ENCODE data around the gene CYSTM1.
"Not testable (repeated sequence)": the region's sequence is repeated elsewhere in the genome, so short reads cannot be mapped to it uniquely, and the experiment has no call there.

The CYSTM1 gene

DNA sequence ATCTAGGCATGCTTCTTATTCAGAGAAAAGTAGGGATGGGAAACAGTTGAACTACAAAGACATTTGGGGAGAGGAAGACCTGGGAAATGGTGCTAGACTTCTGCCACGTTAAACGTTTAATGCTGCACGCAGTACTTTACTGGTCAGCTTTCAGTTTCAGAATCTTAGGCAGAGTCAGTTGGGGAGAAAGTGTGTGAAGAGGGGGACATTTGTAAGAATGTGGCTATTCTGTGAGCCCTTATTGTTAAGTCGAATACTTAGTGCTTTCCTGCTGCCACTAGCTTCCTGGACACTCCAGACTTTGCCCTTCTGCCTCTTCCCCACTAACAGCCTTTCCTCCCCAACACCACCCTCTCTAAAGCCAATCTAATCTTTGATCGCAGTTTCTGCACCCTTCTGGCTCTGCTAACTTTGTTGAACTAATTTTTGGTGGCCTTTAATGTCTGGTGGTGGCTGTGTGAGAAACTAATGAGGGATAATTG lies 6.1 kb downstream of the CYSTM1 start:
- DNase-seq: no peak

DNA sequence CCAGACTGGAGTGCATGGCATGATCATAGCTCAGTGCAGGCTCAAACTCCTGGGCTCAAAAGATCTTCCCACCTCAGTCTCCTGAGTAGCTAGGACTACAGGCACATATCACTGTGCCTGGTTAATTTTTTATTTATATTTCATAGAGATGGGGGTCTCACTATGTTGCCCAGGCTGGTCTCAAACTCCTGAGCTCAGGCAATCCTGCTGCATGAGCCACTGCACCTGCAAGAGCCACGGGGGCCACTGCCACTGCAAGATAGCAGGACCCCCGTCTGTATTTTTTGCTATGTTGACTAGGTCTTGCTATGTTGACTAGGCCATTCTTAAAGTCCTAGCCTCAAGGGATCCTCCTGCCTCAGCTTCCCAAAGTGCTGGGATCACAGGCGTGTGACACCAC lies 6.5 kb downstream of the CYSTM1 start:
- DNase-seq: no peak

DNA sequence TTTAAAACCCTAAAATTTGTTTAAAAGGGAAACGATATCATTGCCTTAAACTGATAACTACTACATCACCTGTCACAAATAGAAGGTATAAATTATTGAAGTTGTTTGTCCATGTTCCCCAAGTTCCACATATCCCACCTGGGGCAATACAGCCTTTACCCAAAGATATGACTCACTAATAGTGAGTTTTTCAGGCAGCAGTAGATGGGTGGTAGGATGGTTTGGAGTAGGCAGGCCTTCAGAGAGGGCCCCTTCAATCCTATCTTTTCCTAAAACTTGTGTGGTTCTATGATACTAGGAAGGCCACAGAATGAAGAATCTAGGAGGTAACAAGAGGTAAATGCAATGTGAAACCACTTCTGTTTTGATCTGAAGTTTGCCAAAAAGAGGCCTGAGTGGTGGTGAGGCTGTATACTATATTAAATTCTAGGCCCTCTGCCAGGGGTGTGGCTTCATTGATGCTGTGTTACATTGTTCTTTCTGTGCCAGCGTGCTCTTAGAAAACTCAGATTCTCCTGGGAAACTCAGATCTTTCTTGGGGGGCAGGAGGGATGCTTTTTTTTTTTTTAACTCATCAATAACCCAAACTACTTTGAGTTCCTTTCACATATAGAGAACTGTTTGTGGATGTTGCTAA lies 7.2 kb downstream of the CYSTM1 start:
- DNase-seq: no peak

DNA sequence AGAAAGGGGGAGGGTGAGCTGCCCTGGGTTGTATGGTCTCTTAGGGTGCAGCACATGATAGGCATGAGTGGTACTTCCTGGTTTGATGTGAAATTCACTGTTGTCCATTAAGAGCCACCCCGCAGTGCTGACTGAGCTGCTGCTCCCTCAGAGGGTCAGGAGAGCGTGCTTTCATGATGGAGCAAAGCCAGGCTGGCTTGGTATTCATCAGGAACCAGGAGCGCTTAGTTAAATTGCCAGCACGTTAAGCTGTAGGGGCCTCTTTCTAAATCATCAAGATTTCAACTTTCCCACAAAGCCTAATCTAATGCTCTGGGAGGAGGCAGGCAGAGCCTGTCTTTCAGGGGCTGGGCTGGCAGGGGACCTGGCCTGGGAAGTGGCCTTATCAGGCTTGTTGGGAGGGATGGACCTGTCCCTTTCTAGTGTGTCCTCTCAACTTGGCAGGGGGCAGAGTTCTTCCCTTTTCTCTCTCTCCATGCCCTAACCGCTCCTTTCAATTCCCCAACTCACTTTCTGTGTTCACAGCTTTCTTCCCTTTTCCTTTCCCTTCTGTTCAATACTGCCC lies 7.9 kb downstream of the CYSTM1 start:
- no peak for DNase-seq

DNA sequence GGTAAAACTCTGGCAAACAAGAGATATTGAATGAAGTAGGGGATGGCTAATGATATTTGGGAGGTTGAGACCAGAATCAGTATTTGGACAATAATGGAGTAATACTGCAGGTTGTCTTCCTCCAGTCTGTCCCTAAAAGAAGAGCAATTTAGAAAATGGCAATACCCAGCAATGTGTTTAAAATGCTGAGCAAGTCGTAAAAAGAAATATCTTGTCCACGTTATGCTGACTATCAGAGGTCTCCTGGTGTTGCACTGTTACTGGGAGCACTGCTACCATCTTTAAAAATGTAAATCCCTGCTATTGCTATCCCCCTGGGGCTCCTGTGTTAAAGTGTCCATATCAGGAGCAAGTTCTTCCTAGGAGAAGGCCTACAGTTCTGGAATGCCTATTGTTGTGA lies 10.4 kb downstream of the CYSTM1 start:
- no peak for DNase-seq

DNA sequence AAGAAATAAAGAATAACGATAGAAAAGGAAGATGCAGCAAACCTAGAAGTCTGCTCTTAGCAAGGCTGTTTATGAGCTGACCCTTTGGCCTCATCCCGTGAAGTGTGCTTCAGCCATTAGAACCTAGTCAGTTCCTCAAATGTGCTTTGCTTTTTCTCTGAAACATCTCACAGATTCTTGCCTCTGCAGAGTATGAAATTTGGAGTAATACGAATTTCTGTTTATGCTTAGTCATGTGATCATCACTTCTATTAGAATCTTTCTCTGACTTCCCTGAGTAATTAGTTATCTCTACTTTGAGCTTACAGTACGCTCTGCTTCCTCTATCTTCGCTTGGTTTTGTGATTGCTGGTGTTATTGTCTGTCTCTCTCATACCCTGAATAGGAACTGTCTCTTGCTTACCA lies 11.3 kb downstream of the CYSTM1 start:
- DNase-seq: no peak

DNA sequence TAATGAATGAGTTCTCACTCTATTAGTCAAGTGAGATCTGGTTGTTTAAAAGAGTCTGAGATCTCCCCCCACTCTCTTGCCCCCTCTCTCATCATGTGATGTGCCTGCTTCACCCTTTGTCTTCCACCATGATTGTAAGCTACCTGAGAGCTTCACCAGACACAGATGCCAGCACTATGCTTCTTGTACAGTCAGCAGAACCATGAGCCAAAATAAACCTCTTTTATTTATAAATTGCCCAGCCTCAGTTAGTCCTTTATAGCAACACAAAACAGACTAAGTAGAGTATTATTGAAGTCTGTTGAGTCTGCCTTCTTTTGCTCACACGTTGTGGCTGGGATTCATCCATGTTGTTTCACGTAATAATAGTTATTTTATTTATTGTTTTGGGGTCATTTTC lies 14.3 kb downstream of the CYSTM1 start:
- no peak for DNase-seq

DNA sequence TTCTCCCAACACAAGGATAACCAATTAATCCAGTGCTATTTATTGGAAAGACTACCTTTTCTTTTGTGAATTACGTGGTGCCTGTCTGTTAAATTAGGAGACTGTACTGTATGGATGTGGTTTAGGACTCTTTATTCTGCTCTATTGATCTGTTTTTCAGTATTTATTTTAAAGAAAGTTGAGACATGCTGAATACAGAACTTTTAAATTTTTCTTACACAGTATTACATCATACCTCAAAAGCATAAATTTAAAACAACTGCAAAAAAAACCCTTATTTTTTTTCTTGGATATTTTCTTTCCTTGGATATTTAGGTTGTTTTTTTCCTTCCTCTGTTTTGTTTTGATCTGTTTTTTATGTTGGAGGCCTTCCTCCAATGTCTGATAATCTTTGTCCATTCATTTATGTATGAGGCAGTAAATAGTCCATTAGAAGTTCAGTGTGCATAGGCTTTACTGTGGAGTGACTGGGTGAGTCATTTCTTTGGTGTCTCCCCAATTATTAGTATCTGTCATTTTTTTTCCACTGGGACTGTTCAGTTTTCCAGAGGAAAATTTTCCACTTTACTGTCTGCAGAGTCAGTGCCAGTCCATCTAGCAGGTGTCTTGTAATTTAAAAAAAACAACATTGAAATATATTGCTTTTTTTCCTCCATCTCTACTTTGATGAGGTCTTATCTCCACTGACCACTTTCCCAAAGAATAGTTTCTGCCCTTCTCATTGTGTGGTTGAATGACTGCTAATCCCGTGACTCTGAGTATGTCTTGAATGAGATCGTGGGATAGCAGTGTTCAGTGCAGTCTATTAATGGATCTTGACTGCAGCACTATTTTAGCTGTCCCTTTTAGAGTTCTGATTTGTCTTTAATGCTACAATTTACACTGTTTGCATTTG lies 15.2 kb downstream of the CYSTM1 start:
- DNase-seq: no peak

DNA sequence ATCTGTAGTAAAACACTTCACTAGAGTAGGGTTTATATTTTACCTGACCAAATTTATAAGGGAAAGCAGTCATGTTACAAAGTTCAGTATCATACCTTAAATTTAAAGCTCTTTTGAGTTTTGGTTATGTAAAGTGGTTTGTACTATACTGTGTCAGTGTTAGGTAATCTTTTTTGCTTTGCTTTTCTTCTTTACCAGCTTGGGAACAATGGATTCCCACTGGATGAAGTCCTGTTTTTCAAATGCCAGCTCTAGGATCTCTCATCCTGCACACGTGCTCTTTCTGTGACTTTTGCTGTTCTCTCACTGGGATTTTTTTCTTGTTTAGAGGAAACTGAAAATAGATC lies 15.9 kb downstream of the CYSTM1 start:
- no peak for DNase-seq

DNA sequence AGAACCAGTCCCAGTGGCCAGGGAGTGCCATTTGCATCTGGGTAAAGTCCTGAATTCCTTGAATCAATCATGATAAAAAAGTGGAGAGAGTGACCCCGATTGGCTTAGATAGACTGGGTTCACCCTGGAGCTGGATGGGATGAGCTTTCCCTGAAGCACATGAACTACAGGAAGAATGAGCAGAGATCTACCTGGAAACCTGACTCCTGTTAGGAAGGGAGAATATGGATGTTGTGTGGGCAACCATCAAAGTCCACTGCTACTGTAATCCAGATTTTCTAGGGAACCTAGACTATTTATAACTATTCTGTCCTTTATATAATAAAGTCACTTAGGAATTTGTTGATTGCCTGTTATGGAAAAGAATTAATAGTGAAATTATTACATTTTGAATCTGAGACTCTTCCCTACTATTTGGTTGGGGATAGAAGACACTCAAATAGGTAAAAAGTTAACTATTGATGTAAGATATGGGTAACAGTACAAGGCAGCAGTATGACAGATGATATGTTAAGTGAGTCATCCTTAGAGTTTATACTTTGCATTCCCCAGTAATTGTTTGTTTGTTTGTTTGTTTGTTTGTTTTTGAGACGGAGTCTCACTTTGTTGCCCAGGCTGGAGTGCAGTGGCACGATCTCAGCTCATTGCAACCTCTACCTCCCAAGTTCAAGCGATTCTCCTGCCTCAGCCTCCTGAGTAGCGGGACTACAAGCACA lies 17.9 kb downstream of the CYSTM1 start:
- no peak for DNase-seq

DNA sequence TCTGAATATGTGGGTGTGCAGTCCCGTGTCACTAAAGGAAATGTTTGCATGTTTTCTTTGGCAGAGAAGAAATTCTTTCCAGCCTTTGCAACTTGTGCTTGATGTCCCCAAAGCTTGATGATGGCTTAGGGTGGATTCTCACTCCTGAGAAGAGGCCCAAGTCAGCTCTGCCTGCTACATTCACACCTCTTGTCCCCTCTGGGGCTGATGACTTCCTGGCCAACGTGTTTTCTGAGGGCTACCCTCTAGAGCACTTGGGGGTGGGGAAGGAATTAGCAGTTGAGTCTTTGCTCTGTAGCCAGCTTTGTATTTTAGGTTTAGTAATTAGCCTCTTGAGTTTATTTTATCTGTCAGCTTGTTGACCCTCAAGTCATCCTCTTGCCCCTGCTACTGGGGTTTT lies 19.7 kb downstream of the CYSTM1 start:
- DNase-seq: no peak

DNA sequence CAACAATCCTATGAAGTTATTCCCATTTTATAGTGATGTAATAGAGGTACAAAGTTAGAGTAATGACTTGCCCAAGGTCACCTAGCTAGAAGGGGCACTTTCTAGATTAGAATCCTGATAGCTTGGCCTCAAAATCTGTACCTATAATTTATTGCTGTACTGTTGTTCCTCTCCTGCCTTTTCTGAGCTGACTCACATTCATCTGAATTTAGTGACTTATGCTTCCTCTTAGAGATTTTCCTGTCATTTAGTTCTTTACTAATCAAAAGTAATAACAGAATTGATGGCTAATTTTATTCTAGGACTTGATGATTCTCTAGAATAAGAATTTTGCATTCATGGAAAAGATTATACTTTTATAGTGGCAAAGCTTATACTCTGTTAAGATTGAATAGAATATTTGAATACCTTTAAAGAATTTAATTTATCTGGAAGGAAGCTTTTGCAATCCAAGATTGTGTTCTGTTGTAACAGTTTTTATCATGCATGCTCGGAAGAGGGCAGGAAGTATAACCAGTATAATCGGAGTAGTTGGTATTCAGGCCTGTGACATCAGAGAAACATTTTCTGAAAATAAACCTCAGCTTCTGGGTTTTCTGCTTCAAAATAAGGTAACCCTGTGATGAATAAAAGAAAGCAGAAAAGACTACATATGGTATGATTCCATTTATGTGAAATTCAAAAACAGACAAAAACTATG lies 21.3 kb downstream of the CYSTM1 start:
- DNase-seq: no peak

DNA sequence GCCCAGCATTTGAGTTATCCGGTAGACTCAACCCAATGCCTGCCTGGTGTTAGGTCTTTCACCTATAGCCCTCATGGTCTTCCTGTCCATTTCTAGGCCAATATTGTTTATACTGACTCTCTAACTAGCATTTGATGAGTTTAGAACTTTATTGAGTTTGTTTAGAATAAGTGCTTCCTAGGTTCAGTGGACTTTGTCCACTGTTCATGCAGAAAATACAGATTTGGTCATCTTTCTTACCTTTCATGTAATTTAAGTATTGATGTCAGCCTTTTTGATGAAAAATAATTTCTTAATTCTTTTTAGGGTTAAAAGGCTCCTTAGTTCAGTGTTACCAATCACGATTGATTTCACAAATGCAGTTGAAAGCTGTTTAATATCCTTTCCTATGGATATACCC lies 22.0 kb downstream of the CYSTM1 start:
- no peak for DNase-seq

DNA sequence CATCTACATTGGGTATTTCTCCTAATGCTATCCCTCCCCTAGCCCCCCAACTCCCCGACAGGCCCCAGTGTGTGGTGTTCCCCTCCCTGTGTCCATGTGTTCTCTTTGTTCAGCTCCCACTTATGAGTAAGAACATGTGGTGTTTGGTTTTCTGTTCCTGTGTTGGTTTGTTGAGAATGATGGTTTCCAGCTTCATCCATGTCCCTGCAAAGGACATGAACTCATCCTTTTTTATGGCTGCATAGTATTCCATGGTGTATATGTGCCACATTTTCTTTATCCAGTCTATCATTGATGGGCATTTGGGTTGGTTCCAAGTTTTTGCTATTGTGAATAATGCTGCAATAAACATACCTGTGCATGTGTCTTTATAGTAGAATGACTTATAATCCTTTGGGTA lies 23.9 kb downstream of the CYSTM1 start:
- DNase-seq: not testable (repeated sequence)

DNA sequence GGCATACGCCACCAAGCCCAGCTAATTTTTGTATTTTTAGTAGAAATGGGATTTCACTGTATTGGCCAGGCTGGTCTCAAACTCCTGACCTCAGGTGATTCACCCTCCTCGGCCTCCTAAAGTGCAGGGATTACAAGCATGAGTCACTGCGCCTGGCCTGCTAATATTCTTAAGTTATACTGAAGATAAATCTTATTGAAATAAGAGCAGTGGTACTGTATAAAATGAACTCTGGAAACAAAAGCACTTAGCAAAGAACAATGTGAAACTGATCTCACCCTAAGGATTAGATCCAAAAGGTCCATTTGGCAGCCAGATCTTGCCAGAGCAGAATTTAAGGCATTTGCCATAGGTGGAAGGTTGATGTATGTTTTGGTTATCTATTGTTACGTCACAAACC lies 27.1 kb downstream of the CYSTM1 start:
- no peak for DNase-seq

DNA sequence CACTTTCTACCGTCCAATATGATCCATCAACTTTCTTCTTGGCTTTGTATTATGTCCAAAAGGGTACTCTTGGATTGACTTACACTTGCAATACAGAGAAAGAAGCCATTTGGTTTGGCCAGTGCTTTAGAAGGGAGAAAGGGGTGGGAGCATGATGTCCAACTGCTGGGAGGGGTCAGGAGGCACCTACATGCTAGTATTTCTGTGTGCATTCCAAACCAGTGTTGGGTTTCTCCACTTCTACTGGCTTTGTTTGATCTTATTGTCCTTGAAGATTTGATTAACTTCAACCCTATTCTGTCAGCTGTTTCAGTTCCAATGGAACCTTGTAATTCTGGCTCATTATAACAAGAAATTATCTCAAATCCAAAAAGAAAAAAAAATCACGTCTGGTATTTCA lies 27.6 kb downstream of the CYSTM1 start:
- no peak for DNase-seq

DNA sequence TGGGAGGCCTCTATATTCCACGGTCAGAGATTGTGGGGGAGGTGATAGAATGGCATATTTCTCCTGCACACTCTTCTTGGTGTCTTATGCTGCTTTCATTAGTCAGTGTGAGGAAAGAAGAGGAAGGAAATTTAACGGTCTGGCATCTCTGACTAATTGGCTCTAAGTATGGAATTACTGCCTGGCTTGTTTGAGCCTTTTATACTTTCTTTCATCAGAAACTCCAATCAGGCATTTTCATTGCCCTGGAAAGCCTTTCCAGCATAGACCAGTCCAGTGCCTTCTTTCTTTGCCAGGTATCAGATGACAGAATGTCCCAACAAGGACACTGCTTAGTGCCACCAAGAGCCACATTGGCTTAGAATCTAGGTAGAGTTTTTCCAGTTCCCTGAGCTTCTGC lies 30.2 kb downstream of the CYSTM1 start:
- DNase-seq: no peak

DNA sequence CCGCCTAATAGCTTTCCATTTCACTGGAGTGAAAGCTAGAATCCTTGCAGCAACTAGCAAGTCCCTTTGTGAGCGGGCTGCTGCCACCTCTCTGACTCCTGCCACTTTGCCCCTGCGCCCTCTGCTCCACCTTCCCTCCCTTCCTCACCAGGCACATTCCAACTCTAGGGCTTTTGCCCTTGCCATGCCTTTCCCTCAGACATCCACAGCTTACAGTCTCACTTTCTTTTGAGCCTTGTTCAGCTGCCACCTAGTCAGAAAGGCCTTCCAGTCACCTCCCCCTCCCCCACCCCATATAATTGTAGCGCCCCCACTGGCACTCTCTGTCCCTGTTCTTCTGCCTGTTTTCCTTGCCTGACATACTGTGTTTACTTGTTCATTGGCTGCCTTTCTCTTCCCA lies 31.0 kb downstream of the CYSTM1 start:
- DNase-seq: no peak

DNA sequence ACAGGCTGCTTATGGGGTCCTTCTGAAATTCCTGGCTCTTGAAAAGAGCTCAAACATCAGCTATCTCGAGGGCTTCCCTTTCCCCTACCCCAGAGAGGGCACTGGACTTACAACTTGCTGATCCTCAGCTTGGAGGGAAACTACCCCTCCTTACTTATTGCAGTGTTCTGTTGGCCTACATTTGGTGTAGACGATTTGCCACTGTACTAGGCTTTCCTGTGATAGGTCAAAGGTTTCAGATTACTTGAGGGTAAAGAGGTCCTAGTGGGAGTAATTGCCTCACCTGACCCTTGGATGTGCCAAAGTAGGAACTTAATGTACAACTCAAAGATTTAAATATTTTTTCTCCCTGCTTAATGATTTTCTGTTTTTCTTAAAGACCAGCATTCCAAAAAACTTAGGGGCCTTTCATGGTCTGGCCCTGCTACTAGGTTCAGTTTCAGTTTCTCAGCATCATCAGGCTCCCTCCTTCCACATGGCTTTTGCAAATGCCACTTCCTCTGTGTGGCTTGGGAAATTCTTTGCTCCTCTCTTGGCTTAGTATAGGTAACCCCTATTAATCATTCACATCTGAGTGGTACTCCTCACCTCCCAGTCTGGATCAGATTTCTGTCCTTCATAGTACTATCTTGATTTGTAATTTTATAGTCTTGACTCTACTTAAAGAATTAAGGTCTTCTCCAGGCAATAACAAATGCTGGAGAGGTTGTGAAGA lies 32.4 kb downstream of the CYSTM1 start:
- no peak for DNase-seq

DNA sequence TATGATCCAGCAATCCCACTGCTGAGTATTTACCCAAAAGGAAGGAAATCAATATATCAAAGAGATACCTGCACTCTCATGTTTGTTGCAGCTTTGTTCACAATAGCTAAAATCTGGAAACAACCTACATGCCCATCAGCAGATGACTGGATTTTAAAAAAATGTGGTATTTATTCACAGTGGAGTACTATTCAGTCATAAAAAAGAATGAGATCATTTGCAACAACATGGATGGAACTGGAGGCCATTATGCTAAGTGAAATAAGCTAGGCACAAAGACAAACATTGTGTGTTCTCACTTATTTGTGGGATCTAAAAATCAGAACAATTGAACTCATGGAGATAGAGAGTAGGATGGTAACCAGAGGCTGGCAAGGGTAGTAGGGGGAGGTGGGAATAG lies 33.1 kb downstream of the CYSTM1 start:
- DNase-seq: no peak

DNA sequence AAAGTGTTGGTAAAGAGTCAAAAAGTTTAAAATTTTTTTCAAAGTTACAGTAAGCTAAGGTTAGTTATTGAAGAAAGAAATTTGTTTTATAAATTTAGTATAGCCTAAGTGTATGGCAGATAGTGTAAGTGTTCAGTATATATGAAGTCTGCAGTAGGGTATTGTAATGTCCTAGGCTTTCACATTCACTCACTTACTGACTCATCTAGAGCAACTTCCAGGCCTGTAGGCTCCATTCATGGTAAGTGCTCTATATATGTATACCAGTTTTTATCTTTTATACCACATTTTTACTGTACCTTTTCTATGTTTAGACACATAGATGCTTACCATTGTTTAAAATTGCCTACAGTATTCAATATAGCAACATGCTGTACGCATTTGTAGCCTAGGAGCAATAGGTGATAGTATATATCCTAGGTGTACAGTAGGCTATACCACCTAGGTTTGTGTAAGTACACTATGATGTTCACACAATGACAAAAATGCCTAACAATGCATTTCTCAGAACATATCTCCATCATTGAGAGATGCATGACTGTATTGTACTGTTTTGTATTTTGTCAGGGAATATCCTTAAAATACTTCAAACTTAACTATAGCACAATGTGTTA lies 38.5 kb downstream of the CYSTM1 start:
- DNase-seq: no peak

DNA sequence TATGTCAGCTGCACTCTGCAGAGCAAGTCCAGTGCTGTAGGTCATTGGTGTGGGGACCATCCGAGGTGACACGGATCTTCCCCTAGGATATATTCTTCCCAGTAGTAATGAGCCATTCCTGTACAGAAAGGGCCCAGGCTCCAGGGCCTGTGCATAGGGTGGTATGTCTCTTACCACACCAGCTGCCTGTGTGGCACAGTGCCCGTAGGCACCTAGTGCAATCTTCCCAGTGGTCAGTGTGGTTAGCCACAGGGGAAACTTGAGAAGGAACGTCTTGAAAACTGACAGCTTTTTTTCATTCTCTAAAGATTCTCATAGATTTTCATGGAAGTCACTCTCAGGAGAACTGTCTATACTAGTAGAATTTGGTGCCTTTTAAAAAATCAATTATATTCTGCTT lies 39.8 kb downstream of the CYSTM1 start:
- DNase-seq: no peak

All from amniotic stem cell (primary cell).